NCI-H2196 (cell line): Measurements from ENCODE around the gene TPM2.

Experiments used
- DNase-seq: peaks from one replicate; lab custom pipeline; 2025; ENCODE audit not compliant: unreplicated experiment; lab: John Stamatoyannopoulos, UW

TPM2 gene

GRCh38 chr9:35636135-35636876 is 53.4 kb downstream of the TPM2 start:
- DNase-seq = no peak

- no peak for DNase-seq
Observed at GRCh38 chr9:35635730-35636129, 54.0 kb downstream of the TPM2 start.
